ENCODE results near the gene STK32A.

Gene STK32A

DNA sequence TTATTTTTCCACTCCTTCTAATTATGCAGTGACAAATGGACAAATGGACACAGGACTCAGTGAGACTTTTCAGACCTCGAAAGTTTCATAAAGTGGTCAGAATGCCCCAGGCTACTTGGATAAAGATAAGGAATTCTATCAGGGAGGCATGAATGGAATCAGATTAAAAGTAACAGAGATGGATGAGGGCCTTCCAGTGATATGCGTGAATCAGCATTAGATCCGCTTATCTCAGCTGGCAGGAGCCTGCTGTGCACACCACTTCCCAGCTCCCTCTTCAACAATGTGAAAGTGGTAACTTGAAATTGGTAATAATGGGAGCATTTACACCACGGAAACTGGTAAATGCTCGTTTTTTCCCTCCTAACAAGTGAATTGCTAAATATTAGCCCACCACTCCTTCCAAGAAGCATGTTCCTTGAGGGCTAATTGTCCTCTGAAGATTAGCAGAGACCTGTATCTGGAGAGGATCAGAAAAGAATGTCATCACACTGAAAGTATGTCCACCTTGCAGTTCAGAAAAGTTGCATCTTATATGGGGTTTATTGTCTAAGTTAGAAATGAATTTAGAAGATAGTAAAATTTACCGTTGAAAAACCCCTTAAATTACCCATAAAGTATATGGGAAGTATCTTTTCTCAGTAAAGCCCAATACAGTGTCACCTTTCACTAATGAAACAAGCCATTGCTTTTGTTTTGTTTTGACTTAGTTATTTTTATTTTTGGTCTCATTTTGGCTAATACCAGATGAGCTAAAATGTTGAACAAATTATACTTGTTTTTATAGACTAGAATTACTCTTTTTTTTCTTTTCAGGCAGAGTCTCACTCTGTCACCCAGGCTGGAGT, 149.7 kb downstream of the STK32A start:
- H3K9me3 Mint-ChIP-seq = no peaks in the 10 kb centered on the region
- H3K27ac Mint-ChIP-seq = no peak overlapping the region
- H3K4me1 Mint-ChIP-seq (ENCODE audit: low read depth) = no peaks in the 10 kb centered on the region
- H3K36me3 Mint-ChIP-seq (ENCODE audit: low read depth) = no peaks in the 10 kb centered on the region
- peaks cover 3% of the 10 kb centered on the region for H3K27me3 Mint-ChIP-seq
- no peak overlapping the region for H3K4me3 Mint-ChIP-seq

DNA sequence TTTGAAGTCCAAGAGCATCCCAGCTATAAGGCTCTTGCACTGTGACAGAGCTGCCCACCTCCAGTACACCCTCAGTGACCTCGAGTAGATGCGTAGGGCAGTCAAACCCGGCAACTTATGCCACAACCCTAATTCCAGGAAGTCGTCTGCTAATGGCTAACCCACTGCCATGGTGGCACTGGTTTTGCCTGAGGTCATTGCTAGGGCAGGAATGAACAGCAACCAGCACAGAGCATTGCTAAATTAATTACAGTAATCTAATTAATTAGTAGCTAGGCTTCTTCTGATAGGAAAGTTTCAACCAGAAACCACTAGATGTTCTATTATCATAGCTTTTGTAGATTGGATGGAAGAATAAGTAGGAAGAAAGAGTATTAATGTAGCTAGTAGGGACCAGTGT, 152.3 kb downstream of the STK32A start:
- Mint-ChIP-seq H3K27ac (no peak overlapping the region), H3K36me3 (ENCODE audit: low read depth) (no peaks in the 10 kb centered on the region), H3K4me3 (no peak overlapping the region), H3K9me3 (no peaks in the 10 kb centered on the region), H3K27me3 (peaks cover 3% of the 10 kb centered on the region), H3K4me1 (ENCODE audit: low read depth) (no peaks in the 10 kb centered on the region)

DNA sequence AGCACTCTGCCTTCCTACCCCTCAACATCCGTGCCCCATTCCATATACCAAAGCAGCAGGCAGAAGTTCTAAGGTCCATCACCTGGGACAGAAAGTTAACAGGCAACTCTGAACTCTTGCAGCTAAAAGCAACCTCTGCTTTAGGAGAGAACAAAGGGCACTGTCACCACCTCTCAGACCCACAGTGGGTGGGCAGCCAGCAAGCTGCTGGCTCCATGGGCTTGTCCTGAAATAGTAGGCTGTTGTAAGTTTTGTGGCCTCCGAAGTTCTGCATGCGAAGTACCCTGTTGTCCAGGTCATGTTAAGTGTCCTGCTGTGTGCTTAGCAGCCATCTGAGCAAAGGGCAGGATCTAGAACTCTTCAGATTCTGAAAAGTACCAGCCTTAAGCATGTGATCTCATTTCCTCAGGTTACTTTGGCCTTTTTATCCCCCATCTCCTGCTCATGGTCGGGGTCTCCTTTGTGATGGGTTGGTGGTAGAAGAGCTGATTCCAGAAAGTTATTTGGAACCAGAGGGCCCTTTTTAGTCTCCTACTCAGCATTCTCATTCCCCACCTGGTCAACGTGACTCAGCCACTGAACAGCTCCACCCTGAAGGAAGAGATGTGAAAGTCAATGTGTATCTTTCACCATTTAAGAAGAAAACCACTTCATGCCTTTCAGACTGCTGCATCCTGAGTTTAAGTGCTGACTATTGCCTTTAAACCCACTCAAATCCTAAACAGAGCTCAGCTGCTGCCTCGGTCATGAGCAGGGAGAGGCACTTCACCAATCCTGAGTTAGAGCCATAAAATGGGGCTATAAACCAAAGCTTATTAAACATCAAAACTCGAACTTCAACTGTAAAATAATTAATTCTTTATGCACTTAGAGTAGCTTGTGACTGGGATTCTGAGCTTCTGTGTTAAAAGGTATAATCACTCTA, 153.6 kb downstream of the STK32A start:
- Mint-ChIP-seq H3K36me3 (ENCODE audit: low read depth) (no peaks in the 10 kb centered on the region), H3K4me3 (no peak overlapping the region), H3K27me3 (peaks cover 3% of the 10 kb centered on the region), H3K9me3 (no peaks in the 10 kb centered on the region), H3K4me1 (ENCODE audit: low read depth) (no peaks in the 10 kb centered on the region), H3K27ac (no peak overlapping the region)

DNA sequence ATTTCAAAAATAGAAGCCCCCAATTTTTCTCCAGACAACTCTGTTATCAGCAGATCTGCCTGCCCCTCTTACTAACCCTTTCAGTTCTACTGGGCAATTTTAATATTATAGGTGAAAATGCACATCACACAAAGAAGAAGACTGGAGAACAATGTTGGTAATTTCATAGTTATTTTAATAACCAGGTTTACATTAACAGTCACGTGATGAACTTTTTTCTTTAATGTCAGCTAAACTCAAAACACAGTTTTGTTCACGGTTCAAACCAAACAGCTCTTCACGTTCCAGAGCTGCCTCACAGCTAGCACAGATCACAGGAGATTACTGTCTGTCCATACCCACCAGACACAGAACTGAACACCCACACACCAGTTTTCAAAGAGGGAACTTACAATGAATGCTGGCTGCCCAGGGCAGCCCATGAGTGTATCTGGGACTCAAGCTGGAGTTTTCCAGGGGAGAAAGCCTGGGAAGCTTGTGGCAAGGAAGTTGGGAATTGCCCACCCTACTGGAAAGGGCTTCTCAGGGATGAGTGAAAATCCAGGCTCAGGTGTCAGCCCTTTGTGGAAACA, 155.9 kb downstream of the STK32A start:
- Mint-ChIP-seq H3K27me3 (peaks cover 3% of the 10 kb centered on the region), H3K27ac (no peak overlapping the region), H3K4me3 (no peak overlapping the region), H3K9me3 (no peaks in the 10 kb centered on the region), H3K4me1 (ENCODE audit: low read depth) (no peaks in the 10 kb centered on the region), H3K36me3 (ENCODE audit: low read depth) (no peaks in the 10 kb centered on the region)

DNA sequence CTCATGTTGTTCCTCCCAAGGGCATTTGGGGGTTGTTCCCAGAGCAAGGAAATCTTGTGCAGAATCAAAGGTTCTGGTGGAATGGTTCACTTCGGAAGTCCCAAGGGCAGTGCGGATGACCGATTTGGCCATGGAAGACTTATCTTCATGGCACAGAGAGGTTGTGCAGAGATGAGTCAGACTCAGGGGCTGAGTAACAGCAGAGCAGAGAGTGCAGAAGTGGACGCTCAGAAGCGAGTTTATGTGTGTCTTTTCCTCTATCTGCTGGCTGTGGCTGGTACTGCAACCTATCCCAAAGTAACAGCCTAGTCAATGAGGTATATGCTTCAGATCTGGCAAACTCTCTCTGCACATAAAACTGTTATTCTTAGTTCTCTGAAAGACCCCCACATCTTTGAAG, 157.0 kb downstream of the STK32A start:
- Mint-ChIP-seq H3K4me1 (ENCODE audit: low read depth) (no peaks in the 10 kb centered on the region), H3K36me3 (ENCODE audit: low read depth) (no peaks in the 10 kb centered on the region), H3K4me3 (no peak overlapping the region), H3K27me3 (peaks cover 3% of the 10 kb centered on the region), H3K27ac (no peak overlapping the region), H3K9me3 (no peaks in the 10 kb centered on the region)

DNA sequence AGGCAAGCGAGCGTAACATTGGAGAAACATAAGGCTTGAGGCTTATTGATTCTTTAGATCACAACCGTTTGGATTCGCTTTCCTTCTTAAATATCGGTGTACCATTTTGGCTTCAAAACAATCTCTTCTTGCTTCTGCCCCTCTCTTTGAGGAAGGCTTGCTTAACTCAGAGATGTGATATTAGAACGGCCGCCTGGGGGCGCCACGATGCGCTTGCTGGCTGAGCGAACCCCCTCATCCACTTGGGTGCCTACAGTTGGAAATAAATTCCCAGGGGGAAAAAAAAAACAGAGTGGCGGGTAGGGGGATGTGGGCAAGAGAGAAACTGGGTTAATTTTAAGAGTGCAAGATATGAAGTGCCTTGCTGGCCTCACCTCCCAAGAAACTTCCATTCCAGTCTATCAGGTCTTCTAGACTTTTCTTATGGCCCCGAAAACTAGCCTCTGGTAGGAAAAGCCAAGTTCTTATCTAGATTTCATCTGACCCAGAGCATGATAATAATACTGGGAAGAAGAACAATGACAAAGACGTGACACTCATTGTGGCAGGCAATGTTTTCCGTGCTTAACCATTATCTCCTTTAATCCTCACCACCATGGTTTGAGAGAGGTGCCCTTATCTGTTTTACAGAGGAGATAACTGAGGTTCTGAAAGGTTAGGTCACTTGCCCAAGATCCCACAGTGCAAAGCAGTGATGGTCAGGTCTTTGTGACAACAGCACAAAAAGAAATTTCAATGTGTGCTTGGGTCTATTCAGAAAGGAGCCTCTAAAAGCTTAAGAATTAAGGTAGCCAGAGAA, 159.2 kb downstream of the STK32A start:
- H3K27me3 Mint-ChIP-seq = peaks cover 3% of the 10 kb centered on the region
- H3K4me3 Mint-ChIP-seq = no peak overlapping the region
- no peaks in the 10 kb centered on the region for H3K4me1 Mint-ChIP-seq (ENCODE audit: low read depth)
- H3K9me3 Mint-ChIP-seq = no peaks in the 10 kb centered on the region
- no peaks in the 10 kb centered on the region for H3K36me3 Mint-ChIP-seq (ENCODE audit: low read depth)
- H3K27ac Mint-ChIP-seq = no peak overlapping the region

DNA sequence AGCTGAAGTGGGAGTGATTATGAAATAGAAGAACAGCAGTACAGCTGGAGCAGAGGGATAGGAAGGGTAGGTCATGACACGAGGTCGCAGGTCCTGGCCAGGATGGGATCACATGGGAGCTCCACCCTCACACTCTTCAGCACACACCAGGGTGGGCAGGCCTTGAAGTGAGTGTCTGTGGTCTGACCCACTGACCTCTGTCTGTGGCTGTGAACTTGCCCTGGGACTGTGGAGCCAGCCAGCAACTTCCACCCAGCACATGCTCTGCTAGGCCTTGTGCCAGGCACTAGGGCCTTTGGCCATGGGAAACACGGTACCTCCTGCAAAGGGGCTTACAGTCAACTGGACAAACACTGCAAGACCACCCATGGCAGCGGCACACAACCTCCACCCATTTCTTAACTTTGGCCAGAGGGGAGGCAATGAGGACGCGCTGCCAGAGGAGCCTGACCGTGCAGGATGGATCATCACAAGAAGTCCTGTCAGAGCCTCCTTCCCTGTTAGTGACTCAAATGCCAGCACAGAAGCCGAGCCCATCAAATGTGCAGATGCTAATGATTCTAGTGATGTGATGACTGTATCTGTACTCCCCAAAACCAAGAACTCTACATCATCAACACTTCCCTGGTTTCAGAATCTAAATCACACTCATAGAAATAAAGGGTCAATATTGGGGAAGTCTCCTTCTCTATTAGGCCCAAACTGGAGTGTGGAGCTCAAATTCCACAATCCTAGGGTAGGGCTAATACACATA, 161.4 kb downstream of the STK32A start:
- H3K36me3 Mint-ChIP-seq (ENCODE audit: low read depth) = no peaks in the 10 kb centered on the region
- no peak overlapping the region for H3K4me3 Mint-ChIP-seq
- H3K4me1 Mint-ChIP-seq (ENCODE audit: low read depth) = no peaks in the 10 kb centered on the region
- no peaks in the 10 kb centered on the region for H3K27me3 Mint-ChIP-seq
- H3K9me3 Mint-ChIP-seq = no peaks in the 10 kb centered on the region
- no peak overlapping the region for H3K27ac Mint-ChIP-seq

DNA sequence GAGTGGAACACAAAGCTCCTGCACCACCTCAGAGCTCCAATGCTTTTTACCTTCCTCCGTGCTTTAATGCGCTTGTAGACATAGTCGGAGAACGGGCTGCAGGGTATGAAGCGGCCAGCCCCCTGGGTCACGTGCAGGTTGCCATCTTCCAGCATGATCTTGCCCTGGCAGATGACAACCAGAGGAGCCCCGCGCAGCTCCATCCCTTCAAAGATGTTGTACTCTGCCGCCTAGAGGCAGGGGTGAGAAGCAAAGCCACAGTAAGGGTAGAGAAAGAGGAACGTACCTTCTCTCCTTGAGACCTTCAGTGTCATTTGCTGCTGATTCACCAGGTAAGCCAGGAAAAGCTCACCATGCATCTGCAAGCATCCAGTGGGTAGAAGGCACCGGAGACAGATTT, 162.8 kb downstream of the STK32A start:
- no peaks in the 10 kb centered on the region for H3K27me3 Mint-ChIP-seq
- no peaks in the 10 kb centered on the region for H3K9me3 Mint-ChIP-seq
- no peak overlapping the region for H3K27ac Mint-ChIP-seq
- no peaks in the 10 kb centered on the region for H3K36me3 Mint-ChIP-seq (ENCODE audit: low read depth)
- H3K4me3 Mint-ChIP-seq = no peak overlapping the region
- no peaks in the 10 kb centered on the region for H3K4me1 Mint-ChIP-seq (ENCODE audit: low read depth)

DNA sequence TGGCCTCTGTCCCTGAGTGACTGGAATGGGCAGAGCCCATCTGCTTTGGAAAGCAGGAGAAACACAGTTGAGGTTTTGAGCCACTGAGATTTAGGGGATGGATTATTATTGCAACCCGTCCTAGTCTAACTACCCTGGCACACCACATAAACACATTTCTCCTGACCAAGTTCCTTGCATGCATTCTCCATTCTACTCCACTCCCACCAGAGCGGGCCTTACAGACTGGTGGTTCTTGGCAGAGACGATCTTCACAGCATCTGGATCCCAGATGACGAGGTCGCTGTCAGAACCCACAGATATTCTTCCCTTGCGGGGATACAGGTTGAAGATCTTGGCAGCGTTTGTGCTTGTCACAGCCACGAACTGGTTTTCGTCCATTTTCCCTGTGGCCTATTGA, 164.0 kb downstream of the STK32A start:
- Mint-ChIP-seq H3K27ac (no peak overlapping the region), H3K9me3 (no peaks in the 10 kb centered on the region), H3K4me1 (ENCODE audit: low read depth) (no peaks in the 10 kb centered on the region), H3K36me3 (ENCODE audit: low read depth) (no peaks in the 10 kb centered on the region), H3K4me3 (no peak overlapping the region), H3K27me3 (no peaks in the 10 kb centered on the region)

DNA sequence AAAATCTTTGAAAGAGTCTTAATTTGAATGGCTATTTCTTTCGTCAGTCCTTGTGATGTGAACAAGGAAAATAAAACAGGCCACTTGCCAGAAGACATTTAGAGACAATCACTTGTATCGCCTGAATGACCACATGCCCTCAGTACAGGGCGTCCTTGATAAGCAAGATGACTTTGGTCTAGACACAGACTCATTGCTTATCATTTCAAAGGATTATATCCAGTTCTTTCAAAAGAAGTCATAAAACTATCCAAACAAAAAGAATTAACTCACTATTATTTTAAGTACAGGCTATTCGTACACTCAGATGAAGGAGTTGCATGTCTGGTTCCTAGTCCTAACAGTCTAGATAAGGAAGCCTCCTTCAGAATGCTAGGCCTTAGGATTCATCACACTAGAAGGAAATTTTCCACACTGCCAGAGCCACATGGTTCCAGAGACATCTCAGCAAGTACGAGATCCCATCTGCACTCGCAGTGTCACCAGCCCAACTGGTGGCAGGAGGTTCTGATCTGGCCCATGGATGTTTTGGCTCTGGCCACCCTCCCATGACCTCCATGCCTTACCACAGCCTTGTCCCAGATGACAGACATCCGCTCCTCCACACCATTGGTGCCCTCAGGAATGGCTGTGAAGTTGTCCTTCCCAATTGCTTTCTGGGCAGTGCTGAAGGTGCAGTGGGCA, 165.4 kb downstream of the STK32A start:
- Mint-ChIP-seq H3K36me3 (ENCODE audit: low read depth) (no peaks in the 10 kb centered on the region), H3K27ac (no peak overlapping the region), H3K27me3 (no peaks in the 10 kb centered on the region), H3K9me3 (no peaks in the 10 kb centered on the region), H3K4me3 (no peak overlapping the region), H3K4me1 (ENCODE audit: low read depth) (no peaks in the 10 kb centered on the region)

DNA sequence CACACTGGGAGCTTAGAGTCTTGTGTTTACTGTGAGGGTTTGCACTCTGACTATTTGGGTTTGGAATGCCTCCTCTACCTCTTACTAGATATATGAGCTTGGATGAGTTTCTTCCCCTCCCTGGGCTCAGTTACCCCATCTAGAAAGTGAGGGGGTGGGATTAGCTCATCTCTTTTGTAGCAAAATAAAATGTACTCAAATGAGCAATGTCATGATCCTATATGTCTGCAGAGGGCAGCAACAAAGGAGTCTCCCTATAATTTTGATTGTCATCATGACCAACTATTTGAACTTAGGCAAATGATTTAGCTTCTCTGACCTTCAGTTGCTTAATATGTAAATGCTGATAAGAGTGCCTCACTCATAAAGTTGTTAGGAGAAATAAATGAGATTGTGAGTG, 166.1 kb downstream of the STK32A start:
- H3K9me3 Mint-ChIP-seq = no peaks in the 10 kb centered on the region
- H3K4me1 Mint-ChIP-seq (ENCODE audit: low read depth) = no peaks in the 10 kb centered on the region
- H3K27me3 Mint-ChIP-seq = no peaks in the 10 kb centered on the region
- H3K36me3 Mint-ChIP-seq (ENCODE audit: low read depth) = no peaks in the 10 kb centered on the region
- H3K4me3 Mint-ChIP-seq = no peak overlapping the region
- no peak overlapping the region for H3K27ac Mint-ChIP-seq

DNA sequence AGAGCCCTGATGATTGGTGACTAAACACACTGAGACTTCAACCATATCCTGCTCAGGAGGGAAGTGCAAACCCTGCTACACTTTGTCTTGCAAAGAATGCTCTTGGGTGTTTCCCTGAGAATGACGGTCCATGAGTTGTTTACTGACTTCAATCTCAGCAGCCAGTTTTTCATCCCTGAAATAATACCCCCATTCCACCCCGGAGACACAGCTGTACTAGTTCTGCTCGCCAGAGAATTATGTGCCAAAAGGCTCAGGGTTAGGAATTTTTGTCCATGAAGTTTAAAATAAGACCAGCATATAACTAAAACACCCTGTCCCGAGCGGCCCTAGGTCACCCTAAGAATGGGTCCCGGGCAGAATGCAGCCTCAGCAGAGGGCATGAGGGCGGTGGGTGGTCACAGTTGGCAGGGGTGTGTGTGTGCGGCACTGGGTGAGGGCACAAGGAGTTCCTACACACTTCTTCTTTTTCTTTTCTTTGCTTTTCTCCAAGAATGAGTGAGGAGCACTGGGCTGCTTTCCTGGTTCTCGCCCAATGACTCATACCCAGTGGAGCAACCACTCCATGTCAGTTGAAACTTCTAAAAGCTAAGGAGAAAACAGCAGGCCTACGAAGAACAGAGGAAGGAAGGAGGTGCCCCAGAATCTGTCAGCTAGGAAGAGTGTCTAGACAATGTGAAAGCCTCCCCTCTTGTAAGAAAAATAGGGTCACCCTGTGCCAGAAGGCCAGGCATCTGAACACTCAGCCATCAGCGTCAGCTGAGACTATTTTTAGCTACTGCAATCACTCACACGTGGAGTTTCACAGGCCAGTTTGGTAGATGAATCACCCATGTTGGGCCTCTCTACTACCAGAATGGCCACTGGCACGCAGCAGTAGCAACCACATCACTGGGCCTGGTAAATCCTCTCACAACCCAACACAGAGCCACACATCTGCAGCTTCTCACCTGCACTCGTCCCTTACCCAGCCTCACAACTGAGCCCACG, 169.1 kb downstream of the STK32A start:
- no peaks in the 10 kb centered on the region for H3K36me3 Mint-ChIP-seq (ENCODE audit: low read depth)
- H3K4me1 Mint-ChIP-seq (ENCODE audit: low read depth) = no peaks in the 10 kb centered on the region
- H3K27ac Mint-ChIP-seq = no peak overlapping the region
- H3K4me3 Mint-ChIP-seq = no peak overlapping the region
- no peaks in the 10 kb centered on the region for H3K27me3 Mint-ChIP-seq
- H3K9me3 Mint-ChIP-seq = no peaks in the 10 kb centered on the region

DNA sequence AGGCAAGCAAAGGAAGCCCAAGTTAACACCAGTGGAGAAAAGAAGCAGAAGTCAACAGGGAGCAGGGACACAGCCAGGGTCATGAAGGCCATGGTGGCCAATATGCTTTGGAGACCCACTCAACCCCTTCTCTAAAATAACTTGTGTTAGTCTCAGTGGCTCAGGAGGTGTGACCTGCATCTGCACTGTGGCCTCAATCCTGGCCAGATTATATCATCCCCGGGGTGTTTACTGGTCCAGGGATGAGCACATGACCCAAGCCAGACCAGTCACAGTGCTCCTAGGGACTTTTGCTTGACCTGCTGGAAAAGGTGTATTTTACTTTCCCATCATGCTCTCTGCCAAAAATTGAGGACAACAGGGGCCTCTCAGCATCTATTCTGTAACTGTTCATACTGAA, 169.9 kb downstream of the STK32A start:
- H3K4me1 Mint-ChIP-seq (ENCODE audit: low read depth) = no peaks in the 10 kb centered on the region
- no peak overlapping the region for H3K27ac Mint-ChIP-seq
- no peak overlapping the region for H3K4me3 Mint-ChIP-seq
- no peaks in the 10 kb centered on the region for H3K27me3 Mint-ChIP-seq
- H3K36me3 Mint-ChIP-seq (ENCODE audit: low read depth) = no peaks in the 10 kb centered on the region
- H3K9me3 Mint-ChIP-seq = no peaks in the 10 kb centered on the region

All from stimulated activated naive CD8-positive, alpha-beta T cell treated with anti-CD3 and anti-CD28 coated beads, Interleukin-15, Interleukin-2, amounts not matched to agents 100 ng/mL and 50 ng/mL, for 24 hours (primary cell).